ENCODE measurements around the gene ANKRD39. TPM values are rescaled to one million over a fixed set of nuclear protein-coding genes. Genes with fewer than 3 reads are reported as not detected.
A peak's percentile ranks its signal among the peaks of the same experiment; 100 is the strongest.

ANKRD39 gene
- total and polyA plus RNA-seq, 7 donors: 19.2 to 101 (median 53.3) TPM

DNA sequence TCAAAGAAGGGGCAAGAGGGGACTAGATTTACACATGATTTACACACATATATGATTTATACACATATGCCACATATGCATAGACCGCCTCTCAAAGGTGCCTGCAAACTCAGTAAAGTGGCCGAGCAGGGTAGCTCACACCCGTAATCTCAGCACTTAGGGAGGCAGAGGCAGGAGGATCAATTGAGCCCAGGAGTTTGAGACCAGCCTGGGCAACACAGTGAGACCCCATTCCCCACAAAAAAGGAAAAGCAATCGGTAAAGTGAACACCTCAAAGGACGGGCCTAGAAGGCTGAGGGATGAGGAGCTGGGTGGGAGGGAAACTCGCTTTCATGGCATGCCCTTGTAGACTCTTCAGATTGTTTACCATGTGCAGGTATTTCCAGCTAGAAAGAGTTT lies 5.1 kb downstream of the ANKRD39 start:
- Histone ChIP-seq H3K9me3 (no peaks in the 10 kb centered on the region), H3K27ac (no peak overlapping the region), H3K36me3 (ENCODE audit: insufficient read depth in 1 of 2, low read depth in 1 of 2) (peaks cover 3 to 67% of the 10 kb centered on the region in 2 donors), H3K27me3 (ENCODE audit: insufficient read depth in 3 of 3, low read length in 2 of 3) (no peaks in the 10 kb centered on the region), H3K4me1 (peaks cover 8% of the 10 kb centered on the region), H3K4me3 (no peak overlapping the region)
- 96% methylated on average over 6 of the region's 6 CpGs for WGBS, 3 donors
- DNase-seq: peak in 1 of 2 donors; percentile 10
- no peak for ATAC-seq
- TF ChIP-seq, protein P1, sequence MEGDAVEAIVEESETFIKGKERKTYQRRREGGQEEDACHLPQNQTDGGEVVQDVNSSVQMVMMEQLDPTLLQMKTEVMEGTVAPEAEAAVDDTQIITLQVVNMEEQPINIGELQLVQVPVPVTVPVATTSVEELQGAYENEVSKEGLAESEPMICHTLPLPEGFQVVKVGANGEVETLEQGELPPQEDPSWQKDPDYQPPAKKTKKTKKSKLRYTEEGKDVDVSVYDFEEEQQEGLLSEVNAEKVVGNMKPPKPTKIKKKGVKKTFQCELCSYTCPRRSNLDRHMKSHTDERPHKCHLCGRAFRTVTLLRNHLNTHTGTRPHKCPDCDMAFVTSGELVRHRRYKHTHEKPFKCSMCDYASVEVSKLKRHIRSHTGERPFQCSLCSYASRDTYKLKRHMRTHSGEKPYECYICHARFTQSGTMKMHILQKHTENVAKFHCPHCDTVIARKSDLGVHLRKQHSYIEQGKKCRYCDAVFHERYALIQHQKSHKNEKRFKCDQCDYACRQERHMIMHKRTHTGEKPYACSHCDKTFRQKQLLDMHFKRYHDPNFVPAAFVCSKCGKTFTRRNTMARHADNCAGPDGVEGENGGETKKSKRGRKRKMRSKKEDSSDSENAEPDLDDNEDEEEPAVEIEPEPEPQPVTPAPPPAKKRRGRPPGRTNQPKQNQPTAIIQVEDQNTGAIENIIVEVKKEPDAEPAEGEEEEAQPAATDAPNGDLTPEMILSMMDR (IDR thresholded peaks at IDR 0.05): no peak
- intact Hi-C loops (cut with DNase I): no loop called here

DNA sequence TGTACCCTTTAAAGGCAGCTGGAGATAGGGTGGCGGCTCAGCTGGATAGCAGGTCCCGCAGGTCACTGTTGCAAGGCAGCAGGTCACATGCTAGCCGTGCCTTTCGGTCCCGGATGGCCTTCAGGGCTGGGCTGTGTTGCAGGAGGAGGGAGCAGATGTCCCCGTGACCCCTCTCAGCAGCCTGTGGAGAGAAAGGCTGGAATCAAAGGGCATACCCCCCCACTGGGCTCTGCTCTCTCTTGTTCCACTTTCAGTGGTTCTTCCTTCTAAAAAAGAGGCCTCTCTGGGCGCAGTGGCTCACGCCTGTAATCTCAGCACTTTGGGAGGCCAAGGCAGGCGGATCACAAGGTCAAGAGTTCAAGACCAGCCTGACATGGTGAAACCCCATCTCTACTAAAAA lies 9.6 kb downstream of the ANKRD39 start:
- peaks cover 14% of the 10 kb centered on the region for H3K4me1 ChIP-seq
- ATAC-seq (no peak), DNase-seq (no peak)
- H3K9me3 ChIP-seq: no peaks in the 10 kb centered on the region
- TF ChIP-seq, protein P1 (IDR thresholded peaks at IDR 0.05): no peak
- 76 to 78% (median 76%) methylated on average over 9 of the region's 9 CpGs for WGBS, 3 donors
- H3K27ac ChIP-seq: peak overlapping the region; percentile 33
- H3K27me3 ChIP-seq (ENCODE audit: insufficient read depth in 3 of 3, low read length in 2 of 3): no peaks in the 10 kb centered on the region
- H3K36me3 ChIP-seq (ENCODE audit: insufficient read depth in 1 of 2, low read depth in 1 of 2): peaks cover 3 to 69% of the 10 kb centered on the region in 2 donors
- H3K4me3 ChIP-seq: no peak overlapping the region
- intact Hi-C loops (cut with DNase I): no loop called here

DNA sequence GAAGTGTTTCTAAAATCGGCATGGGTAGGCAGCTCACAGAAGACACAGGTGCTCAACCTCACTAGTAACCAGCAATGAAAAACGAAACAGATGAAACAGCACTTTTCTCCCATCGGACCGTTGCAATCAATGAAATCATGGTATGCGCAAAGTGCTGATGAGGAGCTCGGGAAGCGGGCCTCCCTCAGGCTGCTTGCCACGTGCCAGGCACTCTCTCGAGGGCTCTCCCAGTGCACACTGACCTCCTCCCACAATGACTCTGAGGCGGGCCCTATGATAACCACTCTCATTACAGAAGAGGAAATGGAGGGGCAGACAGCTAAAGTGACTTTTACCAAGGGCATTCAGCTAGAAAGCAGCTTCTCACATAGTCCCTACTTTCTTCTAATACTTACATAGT lies 10.2 kb downstream of the ANKRD39 start:
- peaks cover 2 to 62% of the 10 kb centered on the region in 2 donors for H3K36me3 ChIP-seq (ENCODE audit: insufficient read depth in 1 of 2, low read depth in 1 of 2)
- no peak overlapping the region for H3K4me3 ChIP-seq
- H3K27ac ChIP-seq: no peak overlapping the region
- DNase-seq (no peak), ATAC-seq (no peak)
- WGBS, 3 donors: 69 to 79% (median 72%) methylated on average over 10 of the region's 10 CpGs
- H3K9me3 ChIP-seq: no peaks in the 10 kb centered on the region
- peaks cover 14% of the 10 kb centered on the region for H3K4me1 ChIP-seq
- intact Hi-C loops (cut with DNase I): no loop called here
- TF ChIP-seq, protein P1 (IDR thresholded peaks at IDR 0.05): no peak
- H3K27me3 ChIP-seq (ENCODE audit: insufficient read depth in 3 of 3, low read length in 2 of 3): no peaks in the 10 kb centered on the region

DNA sequence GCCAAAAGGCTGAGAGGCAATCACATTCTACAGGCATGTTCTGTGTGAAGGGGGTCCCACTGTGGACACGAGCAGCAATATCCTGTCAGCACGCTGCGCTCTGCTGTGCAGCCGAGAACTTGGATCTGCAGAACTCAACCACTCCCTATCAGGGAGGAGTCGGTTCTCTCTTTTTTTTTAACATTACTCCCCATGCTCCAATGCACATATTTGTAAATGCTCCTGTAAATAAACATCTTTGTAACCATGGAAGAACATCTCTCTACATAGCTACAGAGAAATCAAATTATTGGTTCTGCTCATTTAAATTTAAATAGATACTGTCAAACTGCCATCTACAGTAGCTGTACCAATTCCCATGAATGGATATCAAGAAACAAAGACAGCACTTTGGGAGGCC lies 11.0 kb downstream of the ANKRD39 start:
- Histone ChIP-seq H3K9me3 (no peaks in the 10 kb centered on the region), H3K4me1 (peaks cover 14% of the 10 kb centered on the region), H3K36me3 (ENCODE audit: insufficient read depth in 1 of 2, low read depth in 1 of 2) (peaks cover 0 to 58% of the 10 kb centered on the region in 2 donors), H3K27me3 (ENCODE audit: insufficient read depth in 3 of 3, low read length in 2 of 3) (no peaks in the 10 kb centered on the region), H3K27ac (no peak overlapping the region), H3K4me3 (no peak overlapping the region)
- no peak for ATAC-seq
- 91 to 95% (median 94%) methylated on average over 5 of the region's 5 CpGs for WGBS, 3 donors
- TF ChIP-seq, protein P1 (IDR thresholded peaks at IDR 0.05): no peak
- DNase-seq: no peak
- intact Hi-C loops (cut with DNase I): no loop called here

DNA sequence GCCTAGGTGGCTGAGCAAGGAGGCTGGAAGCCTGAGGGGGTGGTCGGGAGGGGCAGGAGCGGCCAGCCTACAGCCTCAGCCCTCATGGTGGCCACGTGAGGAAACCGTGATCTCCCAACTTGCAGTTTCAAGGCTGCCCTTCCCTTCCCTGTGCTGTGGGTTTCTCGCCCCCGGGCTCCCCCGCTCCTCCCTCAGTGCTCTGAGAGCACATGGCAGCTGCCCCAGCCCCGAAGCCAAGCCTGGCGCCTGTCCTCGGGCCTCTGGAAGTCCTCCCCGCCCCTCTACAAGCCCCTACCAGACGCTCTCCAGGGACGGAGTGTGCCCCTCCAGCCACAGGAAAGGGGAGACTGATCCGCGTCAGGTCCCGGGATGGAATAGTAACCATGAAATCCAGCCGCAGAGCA lies 13.4 kb downstream of the ANKRD39 start:
- intact Hi-C loops (cut with DNase I): no loop called here
- Histone ChIP-seq H3K27me3 (ENCODE audit: insufficient read depth in 3 of 3, low read length in 2 of 3) (no peaks in the 10 kb centered on the region), H3K9me3 (no peaks in the 10 kb centered on the region), H3K4me1 (peaks cover 33% of the 10 kb centered on the region), H3K27ac (peak overlapping the region; percentile 97), H3K36me3 (ENCODE audit: insufficient read depth in 1 of 2, low read depth in 1 of 2) (peaks cover 0 to 59% of the 10 kb centered on the region in 2 donors), H3K4me3 (peak overlapping the region; percentile 71)
- DNase-seq: no peak
- ATAC-seq: peak; percentile 13 to 39 (median 22)
- TF ChIP-seq, protein P1 (IDR thresholded peaks at IDR 0.05): no peak
- WGBS, 3 donors: 29 to 35% (median 33%) methylated on average over 14 to 17 of the region's 17 CpGs
